HG03378 (cell line): ENCODE measurements around the gene G0S2.
"Not testable (repeated sequence)": the region's sequence is repeated elsewhere in the genome, so short reads cannot be mapped to it uniquely, and the experiment has no call there.

Source experiments
- ATAC-seq: cut with Tn5 transposase; IDR thresholded peaks from one replicate; pipeline ENCODE4 v1.9.1; 2021; ENCODE audit warnings: mild to moderate bottlenecking, moderate library complexity; ENCODE audit not compliant: unreplicated experiment

The G0S2 gene

GRCh38 chr1:209675565-209676154 is 448 bp downstream of the G0S2 start:
- no peak for ATAC-seq

GRCh38 chr1:209678981-209679539 is 3.8 kb downstream of the G0S2 start:
- ATAC-seq, result no peak

- no peak for ATAC-seq
These were observed 10.6 kb downstream of the G0S2 start for GRCh38 chr1:209685821-209686220.

GRCh38 chr1:209686322-209686721 is 11.1 kb downstream of the G0S2 start:
- ATAC-seq, result no peak

- no peak for ATAC-seq
These were observed 13.6 kb downstream of the G0S2 start for GRCh38 chr1:209688746-209689234.

- no peak for ATAC-seq
These were observed 14.3 kb downstream of the G0S2 start for GRCh38 chr1:209689477-209689876.

DNA sequence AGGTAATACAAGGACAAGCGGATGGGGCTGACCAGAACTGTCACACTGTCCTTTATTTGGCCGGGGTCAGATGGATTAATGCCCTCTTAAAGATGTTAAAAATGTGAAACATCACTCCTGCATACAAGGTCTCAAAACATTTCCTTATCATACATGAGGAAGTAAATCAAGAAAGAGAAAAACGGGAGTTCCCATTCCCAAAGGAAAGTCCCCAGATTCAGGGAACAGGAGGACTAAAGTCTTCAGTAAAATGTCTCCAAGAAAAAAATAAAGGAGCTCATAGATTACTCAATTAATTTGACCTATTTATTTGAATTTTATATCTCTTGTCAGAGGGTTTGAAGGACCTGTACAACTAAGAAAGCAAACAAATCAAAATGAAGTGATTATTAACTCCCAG is 16.0 kb downstream of the G0S2 start:
- no peak for ATAC-seq

DNA sequence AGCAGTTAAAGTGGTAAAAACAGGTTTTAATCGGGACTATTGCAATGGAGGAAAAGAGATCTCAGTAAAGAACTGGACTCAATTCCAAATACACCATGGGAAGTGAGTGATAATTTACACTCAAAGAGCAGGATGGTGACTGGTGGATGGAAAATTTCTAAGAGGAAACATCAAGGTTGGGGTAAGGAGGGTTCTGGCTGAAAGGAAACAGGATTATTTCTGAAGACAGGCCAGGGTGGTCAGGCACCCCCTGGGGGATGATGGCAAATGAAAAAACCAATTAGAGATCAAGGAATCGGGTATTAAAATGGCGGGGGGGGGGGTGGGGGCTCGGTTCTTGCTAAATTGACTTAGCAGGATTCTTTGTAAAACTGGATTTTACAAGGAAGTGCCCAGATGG is 17.1 kb downstream of the G0S2 start:
- no peak for ATAC-seq

GRCh38 chr1:209692745-209693504 is 17.7 kb downstream of the G0S2 start:
- ATAC-seq, result peak; percentile 61

DNA sequence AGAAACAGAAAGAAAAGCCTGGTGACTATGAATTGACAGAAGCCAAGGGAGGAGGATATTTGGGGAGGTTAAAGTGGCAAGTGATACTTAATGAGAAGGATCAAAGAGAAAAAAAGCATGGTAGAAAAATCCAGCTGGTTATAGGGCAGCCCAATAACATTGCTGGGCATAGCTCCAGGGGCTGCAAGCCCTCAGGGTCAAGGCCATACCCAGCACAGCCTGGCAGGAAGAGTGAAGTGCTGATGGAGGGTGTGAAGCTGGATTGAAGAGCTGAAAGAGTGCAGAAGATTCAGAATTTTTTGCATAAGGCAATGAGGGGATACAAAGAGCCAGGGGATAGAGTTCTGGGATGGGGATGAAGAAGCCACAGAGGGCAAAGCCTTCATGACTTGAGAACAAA is 21.5 kb downstream of the G0S2 start:
- no peak for ATAC-seq

DNA sequence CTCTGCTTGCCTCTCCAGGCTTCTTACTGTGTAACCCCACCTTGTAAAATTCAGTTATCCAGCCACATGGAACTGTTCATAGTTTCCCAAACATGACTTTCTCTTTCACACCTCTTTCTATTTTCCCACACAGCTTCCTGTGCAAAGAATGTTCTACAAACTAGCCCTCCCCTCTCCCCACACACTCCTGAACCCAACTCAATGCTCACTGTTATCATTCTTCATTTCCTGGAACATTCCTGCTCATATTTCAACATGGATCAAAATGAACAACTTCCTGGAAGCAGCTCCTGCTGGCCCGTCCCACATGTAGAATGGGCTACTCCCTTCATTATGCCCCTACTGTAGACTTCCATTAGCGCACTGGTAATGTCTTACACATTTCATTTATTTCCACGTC is 21.9 kb downstream of the G0S2 start:
- no peak for ATAC-seq

GRCh38 chr1:209700686-209701085 is 25.5 kb downstream of the G0S2 start:
- ATAC-seq, result not testable (repeated sequence)

DNA sequence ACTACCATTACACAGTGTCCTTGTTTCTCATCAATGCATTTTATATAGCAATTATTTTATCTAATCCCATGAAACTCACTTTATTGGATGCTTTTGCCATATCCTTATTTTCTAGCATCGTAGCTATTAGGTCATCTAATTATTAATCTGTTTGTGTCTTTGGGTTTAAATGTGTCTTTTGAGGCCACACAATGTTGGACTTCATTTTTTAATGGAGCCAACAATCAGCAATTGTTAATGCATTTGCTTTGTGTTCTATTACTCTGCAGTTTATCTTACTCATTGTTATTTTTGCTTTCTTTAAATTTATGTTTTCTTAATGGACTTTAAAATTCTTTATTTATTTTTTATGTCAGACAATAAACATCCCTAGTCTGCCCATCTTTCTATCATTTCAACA is 27.6 kb downstream of the G0S2 start:
- no peak for ATAC-seq

DNA sequence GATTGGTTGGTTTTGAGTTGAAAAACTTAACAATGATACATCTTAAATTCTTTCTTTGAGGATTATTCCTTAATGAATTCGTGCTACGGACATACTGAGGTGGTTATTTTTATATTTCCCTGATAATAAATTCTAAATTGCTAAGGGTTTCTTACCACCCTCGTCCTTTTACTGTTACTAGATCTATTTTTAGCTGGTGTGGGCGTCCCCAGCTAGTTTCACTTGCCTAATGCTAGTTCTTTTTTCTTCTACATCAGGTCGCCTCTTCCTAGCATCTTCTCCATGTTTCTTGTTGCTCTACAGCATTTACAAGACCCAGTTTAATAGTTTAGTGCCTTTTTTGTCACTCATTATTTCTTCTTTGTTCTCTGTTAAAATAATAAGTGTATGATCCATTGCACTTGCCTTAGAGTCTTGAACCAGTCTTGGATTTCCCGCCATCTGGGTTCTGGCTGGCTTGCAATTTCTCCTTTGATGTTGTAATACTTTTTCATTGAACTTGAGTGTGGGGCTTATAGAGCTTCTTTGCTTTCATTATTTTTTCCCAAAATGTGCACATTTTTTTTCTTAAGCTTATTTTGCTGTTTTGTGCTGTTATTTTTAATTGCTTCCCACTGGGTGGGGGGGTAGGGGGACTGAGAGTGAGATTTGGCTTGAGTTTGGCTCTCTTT is 28.8 kb downstream of the G0S2 start:
- ATAC-seq, result peak; percentile 75

DNA sequence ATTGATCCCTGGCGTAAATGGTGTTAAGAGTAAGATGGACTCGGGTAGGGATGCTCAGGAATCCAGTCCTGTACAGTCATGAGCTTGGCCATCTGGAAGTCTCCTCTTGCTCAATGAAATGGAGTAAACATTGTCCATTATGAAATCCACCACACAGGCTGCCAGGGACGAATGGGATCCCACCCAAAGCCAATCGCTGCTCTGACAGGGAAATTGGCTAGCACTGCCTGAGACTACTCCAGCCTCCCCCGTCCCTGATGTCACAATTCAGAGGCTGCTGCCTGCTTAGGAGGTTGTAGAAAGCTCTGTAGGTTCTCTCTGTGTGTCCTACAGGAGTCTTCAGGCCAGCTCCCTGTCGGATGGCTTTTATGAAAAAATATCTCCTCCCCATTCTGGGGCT is 29.4 kb downstream of the G0S2 start, which contains the start of gene HSD11B1:
HSD11B1 (plus strand) TSS at position 263 of the 400 bp plus-strand sequence; CDS start at position 360, 97 bp downstream.
- no peak for ATAC-seq

- no peak for ATAC-seq
These were observed 29.9 kb downstream of the G0S2 start for GRCh38 chr1:209705033-209705598.

DNA sequence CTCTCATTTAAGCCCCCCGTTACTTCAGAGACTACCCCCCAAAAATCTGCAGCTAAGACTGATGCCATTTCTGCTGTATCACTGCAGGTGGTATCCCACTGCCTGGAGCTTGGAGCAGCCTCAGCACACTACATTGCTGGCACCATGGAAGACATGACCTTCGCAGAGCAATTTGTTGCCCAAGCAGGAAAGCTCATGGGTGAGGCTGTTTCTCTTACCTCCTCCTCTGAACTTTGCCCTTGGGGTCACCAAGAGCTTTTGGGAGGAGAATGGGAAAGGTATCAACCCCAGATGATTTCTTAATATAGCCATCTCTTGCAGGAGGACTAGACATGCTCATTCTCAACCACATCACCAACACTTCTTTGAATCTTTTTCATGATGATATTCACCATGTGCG is 31.4 kb downstream of the G0S2 start:
- ATAC-seq, result no peak

DNA sequence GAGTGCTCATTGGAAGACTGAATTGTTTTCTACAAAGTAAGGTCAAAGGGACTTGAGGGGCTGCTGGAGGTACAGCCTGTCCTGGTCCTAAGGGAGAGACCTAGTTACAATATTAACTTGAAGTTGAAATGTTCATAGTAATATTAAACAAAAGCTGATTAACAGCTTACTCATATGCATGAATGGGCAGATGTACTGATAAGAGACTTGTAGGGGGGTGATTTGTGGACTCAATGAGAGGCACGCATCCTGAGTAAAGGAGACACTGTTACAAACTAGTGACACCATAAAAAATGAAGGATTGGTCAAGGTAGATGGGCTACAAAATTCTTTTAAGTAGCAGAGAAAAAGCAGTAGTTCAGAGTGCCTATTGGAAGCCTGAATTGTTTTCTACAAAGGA is 32.1 kb downstream of the G0S2 start:
- no peak for ATAC-seq

DNA sequence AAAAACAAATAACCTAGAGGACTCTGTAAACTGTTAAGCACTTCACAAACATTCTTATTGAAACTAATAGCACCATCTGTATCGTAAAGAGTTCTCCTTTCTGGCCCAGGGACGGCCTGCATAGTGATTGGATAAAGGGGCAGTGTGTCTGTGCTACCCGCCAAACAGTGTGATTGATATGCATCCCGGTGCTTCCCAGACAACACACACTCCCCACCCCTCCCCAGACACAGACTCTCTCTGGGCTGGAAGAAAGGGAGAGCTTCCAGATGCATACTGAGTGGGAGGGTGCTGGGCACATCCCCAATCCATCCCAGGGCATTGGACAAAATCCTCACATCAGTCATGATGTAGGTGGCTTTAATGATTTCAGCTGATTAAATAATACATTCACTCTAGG is 33.1 kb downstream of the G0S2 start:
- ATAC-seq, result no peak

DNA sequence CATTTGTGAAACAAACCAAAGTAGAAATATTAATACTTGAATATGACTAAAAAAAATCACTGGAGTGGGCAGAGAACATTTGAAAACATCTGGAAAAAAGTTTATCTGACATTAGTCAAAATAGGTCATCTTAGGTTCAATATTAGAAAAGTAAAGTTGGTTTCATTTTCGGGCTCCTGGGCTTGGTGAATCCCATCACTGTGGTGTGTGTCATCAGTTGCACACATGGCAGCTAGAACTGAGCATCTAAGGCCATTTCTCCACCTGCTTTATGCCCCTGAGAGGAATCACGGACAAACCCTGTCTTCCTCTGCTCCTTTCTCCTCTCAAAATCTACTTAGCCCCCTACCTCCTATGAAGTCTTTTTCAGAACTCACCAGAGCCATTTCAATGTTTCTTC is 34.9 kb downstream of the G0S2 start:
- ATAC-seq, result no peak

GRCh38 chr1:209710847-209711246 is 35.6 kb downstream of the G0S2 start:
- no peak for ATAC-seq
